RPMI8226 (cell line): ENCODE results near the gene OR13A1.
"Not testable (repeated sequence)": the region's sequence is repeated elsewhere in the genome, so short reads cannot be mapped to it uniquely, and the experiment has no call there.

Experiments
- DNase-seq: peaks from one replicate; pipeline ENCODE4 v3.0.0-alpha.2; 2015

The OR13A1 gene

GRCh38 chr10:45280113-45280760 lies 35.2 kb downstream of the OR13A1 start:
- no peak for DNase-seq

- no peak for DNase-seq
These were observed 35.7 kb downstream of the OR13A1 start for GRCh38 chr10:45279682-45280081.

- no peak for DNase-seq
These were observed 36.4 kb downstream of the OR13A1 start for GRCh38 chr10:45278860-45279498.

- DNase-seq: not testable (repeated sequence)
These were observed 39.3 kb downstream of the OR13A1 start for GRCh38 chr10:45276146-45276545.

GRCh38 chr10:45274364-45274763 lies 41.0 kb downstream of the OR13A1 start:
- no peak for DNase-seq

- DNase-seq: not testable (repeated sequence)
These were observed 47.6 kb downstream of the OR13A1 start for GRCh38 chr10:45267777-45268176.

GRCh38 chr10:45265996-45266395 lies 49.4 kb downstream of the OR13A1 start:
- DNase-seq: no peak

- no peak for DNase-seq
These were observed 53.5 kb downstream of the OR13A1 start for GRCh38 chr10:45261946-45262345.

- DNase-seq: no peak
These were observed 54.1 kb downstream of the OR13A1 start for GRCh38 chr10:45261243-45261775.

GRCh38 chr10:45260635-45261034 lies 54.8 kb downstream of the OR13A1 start:
- DNase-seq: not testable (repeated sequence)

- not testable (repeated sequence) for DNase-seq
These were observed 55.5 kb downstream of the OR13A1 start for GRCh38 chr10:45259786-45260495.

GRCh38 chr10:45257600-45257999 lies 57.8 kb downstream of the OR13A1 start:
- no peak for DNase-seq

GRCh38 chr10:45256246-45256645 lies 59.2 kb downstream of the OR13A1 start:
- no peak for DNase-seq

- no peak for DNase-seq
These were observed 59.7 kb downstream of the OR13A1 start for GRCh38 chr10:45255706-45256105.

GRCh38 chr10:45254892-45255291 lies 60.5 kb downstream of the OR13A1 start:
- no peak for DNase-seq

- no peak for DNase-seq
These were observed 62.1 kb downstream of the OR13A1 start for GRCh38 chr10:45253183-45253914.
